GM12875 (cell line): ENCODE data around the gene ASPA.

Experiments
- H3K4me3 ChIP-seq: one replicate; pipeline ENCODE4 v1.5.1; 2011; ENCODE audit warnings: low read depth, low read length, control low read depth
- TF ChIP-seq, protein P1 (sequence below): IDR thresholded peaks from 2 replicates; pipeline ENCODE4 v1.5.1; 2011; ENCODE audit warnings: low read depth, mild to moderate bottlenecking, control low read depth, inconsistent platforms, low read length, moderate library complexity, borderline replicate concordance; ENCODE audit not compliant: insufficient read depth

Gene ASPA

DNA sequence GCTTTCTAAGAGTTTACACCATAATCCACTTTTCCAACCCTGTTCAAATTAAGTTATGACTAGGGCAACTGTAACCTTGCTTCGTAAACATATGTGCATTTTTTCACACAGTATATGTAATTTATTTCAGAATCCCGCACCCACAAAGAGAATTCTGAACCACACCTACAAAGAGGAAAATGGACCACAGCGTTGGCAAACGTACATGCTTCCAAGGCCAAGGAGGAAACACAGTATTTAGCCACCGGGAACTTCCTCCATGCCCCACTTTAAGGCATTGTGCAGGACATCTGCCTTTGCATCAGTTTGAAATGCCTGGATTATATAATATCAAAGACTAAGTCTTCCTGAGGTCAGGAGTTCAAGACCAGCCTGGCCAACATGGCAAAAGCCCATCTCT is 6.3 kb upstream of the ASPA start:
- no peak overlapping the region for H3K4me3 ChIP-seq
- TF ChIP-seq, protein P1, sequence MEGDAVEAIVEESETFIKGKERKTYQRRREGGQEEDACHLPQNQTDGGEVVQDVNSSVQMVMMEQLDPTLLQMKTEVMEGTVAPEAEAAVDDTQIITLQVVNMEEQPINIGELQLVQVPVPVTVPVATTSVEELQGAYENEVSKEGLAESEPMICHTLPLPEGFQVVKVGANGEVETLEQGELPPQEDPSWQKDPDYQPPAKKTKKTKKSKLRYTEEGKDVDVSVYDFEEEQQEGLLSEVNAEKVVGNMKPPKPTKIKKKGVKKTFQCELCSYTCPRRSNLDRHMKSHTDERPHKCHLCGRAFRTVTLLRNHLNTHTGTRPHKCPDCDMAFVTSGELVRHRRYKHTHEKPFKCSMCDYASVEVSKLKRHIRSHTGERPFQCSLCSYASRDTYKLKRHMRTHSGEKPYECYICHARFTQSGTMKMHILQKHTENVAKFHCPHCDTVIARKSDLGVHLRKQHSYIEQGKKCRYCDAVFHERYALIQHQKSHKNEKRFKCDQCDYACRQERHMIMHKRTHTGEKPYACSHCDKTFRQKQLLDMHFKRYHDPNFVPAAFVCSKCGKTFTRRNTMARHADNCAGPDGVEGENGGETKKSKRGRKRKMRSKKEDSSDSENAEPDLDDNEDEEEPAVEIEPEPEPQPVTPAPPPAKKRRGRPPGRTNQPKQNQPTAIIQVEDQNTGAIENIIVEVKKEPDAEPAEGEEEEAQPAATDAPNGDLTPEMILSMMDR, result no peak

DNA sequence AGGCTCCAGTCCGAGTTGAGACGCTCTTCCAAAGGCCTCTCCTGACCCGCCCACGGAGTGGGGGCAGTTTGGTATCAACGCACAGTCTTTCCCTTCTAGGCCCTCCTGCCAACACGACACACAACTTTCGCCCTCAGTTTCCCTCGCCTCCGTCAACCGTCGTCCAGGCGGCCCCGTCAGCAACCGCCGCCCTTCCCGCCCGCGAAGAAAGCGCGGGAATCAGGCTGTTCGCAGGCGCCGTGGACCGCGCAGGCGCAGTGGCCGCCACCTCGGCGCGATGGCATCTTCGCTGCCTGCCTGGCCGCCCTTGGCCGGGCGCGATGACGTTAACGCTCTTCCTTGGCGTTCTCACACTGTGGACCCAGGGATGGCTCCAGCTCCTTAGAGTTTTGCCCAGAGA is 4.2 kb upstream of the ASPA start, which contains the start of gene SPATA22:
Gene SPATA22, minus strand, starts transcription at position 221 of the 400 bp plus-strand sequence. CDS start 2,494 bp downstream, outside the sequence.
- no peak within 1 kb of the TSS for H3K4me3 ChIP-seq
- TF ChIP-seq, protein P1, result no peak

DNA sequence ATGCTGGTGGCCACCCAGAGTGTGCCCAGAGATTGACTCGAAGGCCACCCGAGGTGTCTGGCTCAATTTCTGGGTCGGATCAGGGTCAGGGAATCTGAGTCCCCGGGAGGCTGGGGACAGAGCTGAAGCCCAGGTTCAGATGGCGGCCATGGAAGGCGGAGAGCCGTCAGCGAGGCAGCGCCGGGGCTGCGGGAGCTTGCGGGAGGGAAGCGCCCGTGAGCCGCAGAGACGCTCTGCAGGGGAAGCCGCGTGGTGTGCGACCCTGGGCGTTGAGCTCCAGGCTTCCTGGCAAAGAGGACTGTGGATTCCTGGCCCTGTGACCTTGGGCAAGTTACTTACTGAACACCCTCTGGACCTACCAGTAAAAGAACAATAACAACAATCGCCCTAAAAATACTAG is 3.7 kb upstream of the ASPA start:
- TF ChIP-seq, protein P1, result no peak
- H3K4me3 ChIP-seq, result no peak overlapping the region

DNA sequence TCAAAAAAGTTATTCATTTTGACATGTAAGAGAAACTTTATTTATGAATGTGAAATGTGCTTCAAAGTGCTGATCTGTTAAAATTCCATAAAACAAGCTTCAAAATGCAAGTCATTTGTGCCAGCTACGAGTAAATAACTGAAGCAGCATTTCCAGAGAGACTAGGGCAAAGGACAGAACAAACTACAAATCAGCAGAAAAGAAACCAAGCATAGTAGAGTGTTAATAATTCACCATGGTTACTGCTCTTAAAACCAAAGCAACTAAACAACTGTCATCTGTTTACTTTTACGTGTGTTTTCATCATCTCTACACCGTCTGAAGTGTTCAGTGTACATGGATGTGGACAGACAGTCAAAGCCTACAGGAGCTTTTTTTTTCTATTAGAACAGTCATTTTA is 1.6 kb upstream of the ASPA start:
- no peak overlapping the region for H3K4me3 ChIP-seq
- TF ChIP-seq, protein P1, result no peak

DNA sequence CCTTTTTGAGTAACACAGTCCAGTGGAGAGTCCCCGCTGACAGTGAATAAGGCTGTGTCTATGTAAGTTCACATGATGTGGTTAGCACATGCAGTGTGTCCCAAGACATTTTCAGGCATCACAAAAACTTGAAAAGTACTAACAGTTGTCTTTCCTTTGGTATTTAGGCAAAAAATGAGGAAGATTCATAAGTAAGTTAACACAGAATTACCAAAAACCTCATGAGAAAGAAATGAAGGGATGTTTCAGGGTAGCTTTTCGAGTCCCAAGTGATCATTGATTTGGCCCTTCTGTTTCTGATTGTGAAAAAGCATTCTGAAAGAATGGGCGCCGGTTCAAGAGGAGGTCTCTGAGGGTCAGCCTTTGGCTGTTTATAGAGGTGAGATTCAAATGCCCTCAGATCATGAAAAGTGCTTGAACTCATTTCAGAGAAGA is 529 bp upstream of the ASPA start:
- TF ChIP-seq, protein P1, result no peak
- H3K4me3 ChIP-seq, result no peak overlapping the region

DNA sequence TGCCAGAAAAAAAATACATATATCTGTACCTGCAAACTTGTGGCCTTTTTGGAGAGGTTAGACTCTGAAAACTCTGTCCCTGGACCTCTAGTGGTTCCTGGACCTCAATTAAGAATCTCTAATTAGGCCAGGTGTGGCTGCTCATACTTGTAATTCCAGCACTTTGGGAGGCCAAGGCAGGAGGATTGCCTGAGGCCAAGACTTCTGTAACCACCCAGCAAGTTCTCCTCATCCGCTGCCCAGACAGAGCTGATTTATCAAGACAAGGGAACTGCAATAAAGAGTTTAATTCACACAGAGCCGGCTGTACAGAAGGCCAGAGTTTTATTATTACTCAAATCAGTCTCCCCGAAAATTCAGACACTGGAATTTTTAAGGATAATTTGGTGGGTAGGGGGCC is 4.2 kb downstream of the ASPA start:
- H3K4me3 ChIP-seq, result no peak overlapping the region
- TF ChIP-seq, protein P1, result no peak

DNA sequence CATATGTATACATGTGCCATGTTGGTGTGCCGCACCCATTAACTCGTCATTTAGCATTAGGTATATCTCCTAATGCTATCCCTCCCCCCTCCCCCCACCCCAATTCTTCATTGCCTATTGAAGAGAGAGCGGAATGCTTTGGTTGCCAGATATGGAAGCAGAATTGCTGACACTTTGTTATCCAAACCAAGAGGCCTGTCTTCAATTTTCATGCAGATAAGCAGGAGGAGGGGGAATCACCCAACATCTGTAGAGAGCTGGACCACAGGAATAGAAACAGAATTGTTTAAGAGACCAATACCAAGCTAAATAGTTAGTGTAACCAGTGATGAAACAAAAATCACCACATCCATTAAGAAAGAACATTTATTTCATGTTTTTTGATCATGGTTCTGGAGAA is 7.1 kb downstream of the ASPA start:
- no peak overlapping the region for H3K4me3 ChIP-seq
- TF ChIP-seq, protein P1, result no peak
